Gastrocnemius medialis (tissue), 4 donors: ENCODE data around the gene PRRT1B.

ENCODE experiments used
- CTCF ChIP-seq, 5 experiments: fragments of 450-650 bp in 3 of 5; fragments of 200-600 bp in 2 of 5; sonication (generic) in 2 of 5; IDR thresholded peaks in 4 of 5; conservative IDR thresholded peaks in 1 of 5; 1 replicate in 4 of 5; 2 replicates in 1 of 5; pipeline ENCODE4 v1.5.1; 2016 to 2019; ENCODE audit warnings: antibody characterized with exemption in 5 of 5, mild to moderate bottlenecking in 3 of 5, moderate library complexity in 3 of 5
- POLR2A ChIP-seq, 2 donors: fragments of 450-650 bp; IDR thresholded peaks; one replicate each; pipeline ENCODE4 v1.6.1; 2017; ENCODE audit warnings: antibody characterized with exemption in 2 of 2, mild to moderate bottlenecking in 2 of 2, moderate library complexity in 2 of 2

GRCh38 chr9:131496844-131497405 lies 48.4 kb upstream of the PRRT1B start:
- TF ChIP-seq POLR2A (IDR thresholded peaks at IDR 0.05): no peak
- no peak for TF ChIP-seq CTCF (IDR thresholded peaks at IDR 0.05 in 4 of 5, conservative IDR thresholded peaks at IDR 0.05 in 1 of 5)
